GM15510 (cell line): ENCODE results near the gene SEC24A.

Experiments
- POLR2A ChIP-seq: IDR thresholded peaks from 3 replicates; pipeline ENCODE4 v1.6.1; 2011; ENCODE audit warnings: borderline replicate concordance; ENCODE audit not compliant: insufficient read length; ENCODE audit errors: extremely low read depth

Gene SEC24A

GRCh38 chr5:134735243-134735642, 86.7 kb downstream of the SEC24A start:
- TF ChIP-seq POLR2A: no peak

GRCh38 chr5:134736173-134736812, 87.7 kb downstream of the SEC24A start:
- no peak for TF ChIP-seq POLR2A

GRCh38 chr5:134738133-134738962, 89.8 kb downstream of the SEC24A start, which contains the start of gene CAMLG:
Gene CAMLG, plus strand, starts transcription at chr5:134738548. Its CDS starts 73 bp downstream, at chr5:134738621.
- TF ChIP-seq POLR2A: peak; percentile 84

- no peak for TF ChIP-seq POLR2A
Measured at GRCh38 chr5:134738963-134739661, 90.5 kb downstream of the SEC24A start.

- no peak for TF ChIP-seq POLR2A
Measured at GRCh38 chr5:134741052-134741451, 92.5 kb downstream of the SEC24A start.

- TF ChIP-seq POLR2A: no peak
Measured at GRCh38 chr5:134742134-134742533, 93.5 kb downstream of the SEC24A start.

- TF ChIP-seq POLR2A: no peak
Measured at GRCh38 chr5:134749415-134749814, 100.8 kb downstream of the SEC24A start.

GRCh38 chr5:134758176-134758503, 109.6 kb downstream of the SEC24A start:
- TF ChIP-seq POLR2A: no peak

- TF ChIP-seq POLR2A: peak; percentile 91
Measured at GRCh38 chr5:134758504-134759341, 110.1 kb downstream of the SEC24A start, which contains the start of gene DDX46. Gene DDX46, plus strand, starts transcription at chr5:134758779. Its CDS starts 160 bp downstream, at chr5:134758939.

- no peak for TF ChIP-seq POLR2A
Measured at GRCh38 chr5:134769206-134769605, 120.6 kb downstream of the SEC24A start.

GRCh38 chr5:134772461-134773125, 124.0 kb downstream of the SEC24A start:
- no peak for TF ChIP-seq POLR2A

GRCh38 chr5:134777366-134777765, 128.8 kb downstream of the SEC24A start:
- TF ChIP-seq POLR2A: no peak
